Adipose tissue (tissue), 3 donors: ENCODE measurements around the gene TBX19. TPM values are rescaled to one million over a fixed set of nuclear protein-coding genes. Genes with fewer than 3 reads are reported as not detected.

ENCODE experiments used
- H3K27ac ChIP-seq: one replicate; pipeline ENCODE4 v1.5.1; 2013; ENCODE audit warnings: low read depth, low read length
- WGBS, 3 donors: extraction: QIAGEN DNeasy Blood & Tissue Kit; methylation state at CpG; one replicate each; pipeline ENCODE4 v1.1.7; 2013; 5-methylcytosine and 5-hydroxymethylcytosine counted together
- polyA plus RNA-seq, 3 donors: library from polyadenylated mRNA; stranded (reverse); fragments of 200-250 nt; gene quantifications; one replicate each; pipeline ENCODE4 v1.2.3, GENCODE V29; 2013
- donor health status: healthy with polysubstance abuse.
- donor health status: Bipolar disorder and iron deficiency.
- donor health status: healthy.

Gene TBX19
- polyA plus RNA-seq, 3 donors = 0.79 to 1.1 (median 0.98) TPM

GRCh38 chr1:168271636-168272035 lies 9.0 kb upstream of the TBX19 start:
- no peak overlapping the region for H3K27ac ChIP-seq
- WGBS, 3 donors = 80 to 100% (median 97%) methylated on average over 1 of the region's 1 CpG

GRCh38 chr1:168273575-168273974 lies 7.1 kb upstream of the TBX19 start:
- H3K27ac ChIP-seq = no peak overlapping the region
- WGBS, 3 donors = 33 to 80% (median 36%) methylated on average over 1 of the region's 1 CpG

- 86 to 90% (median 88%) methylated on average over 1 of the region's 1 CpG for WGBS, 3 donors
Measured at GRCh38 chr1:168279253-168279652, 1.4 kb upstream of the TBX19 start.

DNA sequence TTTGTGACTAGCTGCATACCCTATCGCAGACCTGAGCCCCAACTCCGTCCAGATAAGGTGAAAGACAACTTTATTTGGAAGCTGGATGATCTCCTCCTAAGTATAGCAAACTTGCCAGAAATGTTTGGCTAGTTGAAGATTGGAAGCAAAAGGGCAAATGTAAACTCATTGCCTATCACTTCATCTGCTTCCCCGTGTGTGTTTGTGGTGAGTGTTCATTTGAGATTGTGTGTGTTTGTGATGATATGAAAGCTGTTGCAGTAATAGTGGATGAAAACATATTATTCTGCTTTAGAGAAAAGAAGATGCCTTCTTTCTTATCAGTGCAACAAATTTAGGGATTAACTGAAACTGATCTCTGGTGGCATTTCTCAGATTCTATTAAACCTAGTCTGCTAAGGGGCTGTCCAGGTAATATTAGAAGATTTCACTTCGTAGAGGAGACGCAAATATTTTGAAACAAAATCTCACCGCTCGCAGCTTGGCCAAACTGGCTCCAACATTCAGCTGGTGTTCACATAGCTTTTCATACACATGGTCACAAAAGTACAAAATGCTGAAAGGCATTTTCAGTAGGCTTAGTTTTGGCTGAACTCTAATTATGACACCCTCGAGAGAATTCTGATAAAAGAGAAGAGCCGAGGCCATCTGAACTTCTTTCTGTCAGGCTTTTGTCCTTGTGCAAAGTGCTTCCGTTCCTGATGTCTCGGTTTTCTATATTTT lies 1.1 kb downstream of the TBX19 start:
- H3K27ac ChIP-seq = no peak overlapping the region
- WGBS, 3 donors = 85 to 89% (median 88%) methylated on average over 11 of the region's 11 CpGs

More at GRCh38 chr1:168279253-168279652, 1.4 kb upstream of the TBX19 start:
- no peak overlapping the region for H3K27ac ChIP-seq

- no peak overlapping the region for H3K27ac ChIP-seq
Measured at GRCh38 chr1:168285521-168285790, 4.8 kb downstream of the TBX19 start.

- 71 to 98% (median 80%) methylated on average over 4 of the region's 4 CpGs for WGBS, 3 donors
- H3K27ac ChIP-seq = no peak overlapping the region
Measured at GRCh38 chr1:168285971-168286927, 5.6 kb downstream of the TBX19 start.

GRCh38 chr1:168287237-168287664 lies 6.6 kb downstream of the TBX19 start:
- no peak overlapping the region for H3K27ac ChIP-seq
- 97 to 98% (median 98%) methylated on average over 1 of the region's 1 CpG for WGBS, 3 donors

DNA sequence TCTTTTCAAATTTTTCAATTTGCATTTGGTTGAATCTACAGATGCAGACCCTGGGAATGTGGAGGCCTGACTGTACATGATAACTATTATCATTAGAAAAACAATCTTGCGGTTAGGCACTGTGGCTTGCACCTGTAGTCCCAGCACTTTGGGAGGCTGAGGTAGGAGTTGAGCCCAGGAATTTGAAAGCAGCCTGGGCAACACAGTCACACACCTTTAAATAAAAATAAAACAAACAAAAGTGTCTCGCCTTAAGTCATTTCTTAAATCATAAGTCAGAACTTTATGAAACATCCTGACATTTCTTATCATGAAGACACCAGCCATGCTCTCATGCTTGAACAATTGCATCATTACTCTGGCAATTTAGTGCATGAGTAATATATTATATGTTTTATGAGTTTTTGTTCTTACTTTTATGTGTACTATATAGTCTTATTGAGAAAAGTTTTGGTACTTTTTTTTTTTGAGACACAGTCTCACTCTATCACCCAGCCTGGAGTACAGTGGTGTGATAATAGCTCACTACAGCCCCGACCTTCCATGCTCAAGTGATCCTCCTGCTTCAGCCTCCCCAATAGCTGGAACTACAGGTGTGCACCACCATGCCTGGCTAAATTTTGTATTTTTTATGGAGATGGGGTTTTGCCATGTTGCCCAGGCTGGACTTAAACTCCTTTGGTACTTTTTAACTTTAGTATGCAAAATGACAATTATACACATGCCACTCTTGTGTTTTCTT lies 7.8 kb downstream of the TBX19 start:
- 67 to 92% (median 91%) methylated on average over 3 of the region's 3 CpGs for WGBS, 3 donors
- no peak overlapping the region for H3K27ac ChIP-seq

DNA sequence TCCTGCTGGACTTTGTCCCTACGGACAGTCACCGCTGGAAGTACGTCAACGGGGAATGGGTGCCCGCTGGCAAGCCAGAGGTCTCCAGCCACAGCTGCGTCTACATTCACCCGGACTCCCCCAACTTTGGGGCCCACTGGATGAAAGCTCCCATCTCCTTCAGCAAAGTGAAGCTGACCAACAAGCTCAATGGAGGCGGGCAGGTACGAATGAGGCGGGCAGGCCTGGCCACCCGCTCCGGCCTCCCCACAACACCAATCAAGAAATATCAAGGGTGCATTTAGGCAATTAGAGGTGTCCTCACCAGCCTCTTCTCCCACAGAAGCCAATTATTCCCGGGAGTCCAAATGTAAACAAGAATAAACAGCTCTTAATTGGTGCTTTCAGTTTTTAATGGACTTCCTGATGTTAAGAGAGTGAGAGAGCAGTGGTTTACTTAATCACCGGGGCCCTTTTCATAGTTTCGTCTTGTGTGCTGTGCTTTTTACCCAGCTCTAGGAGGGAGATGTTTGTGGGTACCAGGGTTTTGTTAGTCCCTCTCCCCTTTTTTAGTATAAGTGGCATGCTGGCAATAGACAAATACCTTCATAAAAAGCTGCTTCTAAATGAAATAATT lies 10.7 kb downstream of the TBX19 start:
- H3K27ac ChIP-seq = no peak overlapping the region
- WGBS, 3 donors = 89 to 94% (median 92%) methylated on average over 15 of the region's 15 CpGs

- WGBS, 3 donors = 43 to 94% (median 88%) methylated on average over 1 of the region's 1 CpG
- H3K27ac ChIP-seq = no peak overlapping the region
Measured at GRCh38 chr1:168293356-168293755, 12.7 kb downstream of the TBX19 start.

DNA sequence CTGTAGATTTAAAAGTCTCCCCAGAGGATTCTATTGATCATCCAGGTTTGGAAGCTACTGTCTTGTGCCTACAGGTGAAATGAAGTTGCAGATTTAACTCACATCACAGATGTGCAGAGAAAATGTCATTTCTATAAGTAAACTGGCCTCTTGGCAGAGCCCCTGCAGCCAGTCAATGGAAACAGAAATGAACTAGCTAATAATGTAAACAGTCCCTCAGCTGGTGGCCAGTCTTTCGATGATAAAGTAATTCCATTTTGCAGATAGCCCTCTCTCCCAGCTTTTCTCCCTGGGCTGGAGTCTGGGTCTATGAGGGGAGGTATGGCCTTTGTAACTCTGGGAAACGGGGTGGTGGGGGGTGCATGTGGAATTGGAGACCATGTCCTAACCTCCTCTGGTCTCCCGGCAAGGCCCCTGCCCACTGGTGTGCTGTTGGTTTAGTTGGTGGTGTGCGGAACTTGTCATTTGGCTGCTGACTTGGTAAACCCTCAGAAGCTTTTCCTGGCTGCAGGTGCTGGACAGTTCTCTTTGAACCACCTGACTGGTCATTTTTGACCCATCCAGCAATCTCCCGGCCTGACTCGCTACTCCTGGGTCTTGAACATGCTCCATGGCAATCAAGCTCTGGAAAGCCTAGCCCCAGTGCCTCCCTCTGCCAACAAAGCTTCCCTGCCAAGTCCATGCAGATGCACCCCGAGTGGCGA lies 14.9 kb downstream of the TBX19 start:
- H3K27ac ChIP-seq = no peak overlapping the region
- 89 to 95% (median 94%) methylated on average over 8 of the region's 8 CpGs for WGBS, 3 donors

- 77 to 93% (median 91%) methylated on average over 7 of the region's 7 CpGs for WGBS, 3 donors
Measured at GRCh38 chr1:168297019-168297730, 16.5 kb downstream of the TBX19 start.

GRCh38 chr1:168298446-168298845 lies 17.8 kb downstream of the TBX19 start:
- WGBS, 3 donors = 91 to 95% (median 92%) methylated on average over 3 of the region's 3 CpGs
- H3K27ac ChIP-seq = no peak overlapping the region

More at GRCh38 chr1:168297019-168297730, 16.5 kb downstream of the TBX19 start:
- H3K27ac ChIP-seq = no peak overlapping the region

DNA sequence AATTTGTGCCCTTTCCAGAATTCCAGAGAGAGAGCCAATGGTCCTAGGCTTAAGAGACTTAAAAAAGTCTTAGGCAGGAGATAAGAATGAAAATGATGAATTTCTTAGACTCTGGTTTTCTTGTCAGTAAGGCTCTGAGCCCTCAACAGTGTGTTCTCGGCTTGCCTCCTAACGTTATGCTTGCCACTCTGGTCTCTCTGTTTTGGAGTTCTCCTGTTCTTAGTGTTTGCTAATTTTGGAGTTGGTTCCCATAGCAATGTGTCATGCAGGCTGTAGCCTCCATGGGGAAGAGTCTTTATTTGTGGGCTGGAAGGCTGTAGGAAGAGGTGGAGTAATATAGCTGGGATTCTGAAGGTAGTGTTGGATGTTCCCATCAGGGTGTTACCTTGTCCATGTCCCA lies 19.9 kb downstream of the TBX19 start:
- no peak overlapping the region for H3K27ac ChIP-seq
- 69 to 91% (median 91%) methylated on average over 2 of the region's 2 CpGs for WGBS, 3 donors

GRCh38 chr1:168301664-168302320 lies 21.1 kb downstream of the TBX19 start:
- H3K27ac ChIP-seq = no peak overlapping the region
- 54 to 77% (median 74%) methylated on average over 3 of the region's 3 CpGs for WGBS, 3 donors

- no peak overlapping the region for H3K27ac ChIP-seq
- WGBS, 3 donors = 88 to 90% (median 90%) methylated on average over 7 of the region's 7 CpGs
Measured at GRCh38 chr1:168303716-168304540, 23.3 kb downstream of the TBX19 start.
